ENCODE results near the gene PGBD5. TPM values are rescaled to one million over a fixed set of nuclear protein-coding genes. Genes with fewer than 3 reads are reported as not detected.
A peak's percentile ranks its signal among the peaks of the same experiment; 100 is the strongest.

Gene PGBD5
- total RNA-seq, 1 experiment from 2014 or later = 37.8 TPM

DNA sequence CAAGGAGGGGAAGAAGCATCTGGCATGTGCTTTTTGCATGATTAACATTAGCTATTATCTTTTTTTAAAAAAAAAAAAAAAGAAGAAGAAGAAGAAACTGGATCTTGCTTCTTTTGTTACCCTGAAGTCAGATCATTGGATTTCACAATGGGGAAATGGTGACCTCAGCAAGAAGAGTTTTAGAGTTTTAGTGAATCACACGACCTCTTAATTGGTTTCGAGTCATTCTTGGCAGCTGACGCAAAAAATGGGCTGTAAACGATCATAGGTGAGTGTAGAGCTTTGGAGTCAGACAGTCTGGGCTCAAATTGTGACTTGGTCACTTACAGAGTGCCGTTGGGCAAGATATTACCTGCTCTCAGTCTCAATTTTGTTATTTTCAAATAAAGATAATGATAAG, 33.3 kb upstream of the PGBD5 start:
- CTCF ChIA-PET = interaction anchor here (0.5 to 0.9 kb wide), 5 partner anchors 48 to 901 kb away, joined by 3 to 5 read pairs (median 3); partner anchors contain the start of gene ABCB10
- Mint-ChIP-seq H3K4me1 (ENCODE audit: low read depth, unreplicated experiment) (peaks cover 24% of the 10 kb centered on the region), H3K9me3 (ENCODE audit: low read depth, unreplicated experiment) (peaks cover 3% of the 10 kb centered on the region), H3K36me3 (ENCODE audit: insufficient read depth, unreplicated experiment) (no peaks in the 10 kb centered on the region), H3K4me3 (ENCODE audit: low read depth, unreplicated experiment) (no peak overlapping the region), H3K27ac (ENCODE audit: unreplicated experiment) (peak overlapping the region; percentile 31), H3K27me3 (ENCODE audit: unreplicated experiment) (no peaks in the 10 kb centered on the region)
- intact Hi-C loops (cut with micrococcal nuclease; ENCODE audit: unreplicated experiment) = no loop called here
- DNase-seq = peak; percentile 19
- TF ChIP-seq, protein P1, sequence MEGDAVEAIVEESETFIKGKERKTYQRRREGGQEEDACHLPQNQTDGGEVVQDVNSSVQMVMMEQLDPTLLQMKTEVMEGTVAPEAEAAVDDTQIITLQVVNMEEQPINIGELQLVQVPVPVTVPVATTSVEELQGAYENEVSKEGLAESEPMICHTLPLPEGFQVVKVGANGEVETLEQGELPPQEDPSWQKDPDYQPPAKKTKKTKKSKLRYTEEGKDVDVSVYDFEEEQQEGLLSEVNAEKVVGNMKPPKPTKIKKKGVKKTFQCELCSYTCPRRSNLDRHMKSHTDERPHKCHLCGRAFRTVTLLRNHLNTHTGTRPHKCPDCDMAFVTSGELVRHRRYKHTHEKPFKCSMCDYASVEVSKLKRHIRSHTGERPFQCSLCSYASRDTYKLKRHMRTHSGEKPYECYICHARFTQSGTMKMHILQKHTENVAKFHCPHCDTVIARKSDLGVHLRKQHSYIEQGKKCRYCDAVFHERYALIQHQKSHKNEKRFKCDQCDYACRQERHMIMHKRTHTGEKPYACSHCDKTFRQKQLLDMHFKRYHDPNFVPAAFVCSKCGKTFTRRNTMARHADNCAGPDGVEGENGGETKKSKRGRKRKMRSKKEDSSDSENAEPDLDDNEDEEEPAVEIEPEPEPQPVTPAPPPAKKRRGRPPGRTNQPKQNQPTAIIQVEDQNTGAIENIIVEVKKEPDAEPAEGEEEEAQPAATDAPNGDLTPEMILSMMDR (IDR thresholded peaks at IDR 0.05; ENCODE audit: unreplicated experiment) = no peak
- BruUV-seq (replicated peaks) = no TSS peak

DNA sequence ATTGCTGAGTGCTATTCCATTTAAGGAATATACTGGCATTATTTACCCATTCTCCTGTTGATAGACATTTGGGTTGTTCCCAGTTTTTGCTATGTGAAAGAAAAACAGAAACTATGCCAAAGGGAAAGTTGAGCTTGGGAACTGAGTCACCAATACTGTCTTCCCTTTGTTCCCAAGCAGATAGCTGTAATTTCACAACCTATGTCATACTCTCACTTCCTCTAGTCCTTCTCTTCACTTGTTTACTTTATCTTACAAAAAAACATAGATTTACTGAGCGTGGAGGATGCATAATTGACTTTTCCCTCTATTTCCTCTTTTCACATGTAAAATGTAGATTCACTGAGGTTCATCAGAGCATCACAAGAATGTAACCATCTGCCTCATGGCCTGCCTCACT, 32.4 kb upstream of the PGBD5 start:
- Mint-ChIP-seq H3K9me3 (ENCODE audit: low read depth, unreplicated experiment) (peaks cover 3% of the 10 kb centered on the region), H3K27ac (ENCODE audit: unreplicated experiment) (peak overlapping the region; percentile 31), H3K27me3 (ENCODE audit: unreplicated experiment) (no peaks in the 10 kb centered on the region), H3K36me3 (ENCODE audit: insufficient read depth, unreplicated experiment) (no peaks in the 10 kb centered on the region), H3K4me1 (ENCODE audit: low read depth, unreplicated experiment) (peaks cover 24% of the 10 kb centered on the region), H3K4me3 (ENCODE audit: low read depth, unreplicated experiment) (no peak overlapping the region)
- intact Hi-C loops (cut with micrococcal nuclease; ENCODE audit: unreplicated experiment) = no loop called here
- TF ChIP-seq, protein P1 (IDR thresholded peaks at IDR 0.05; ENCODE audit: unreplicated experiment) = no peak
- DNase-seq = no peak
- CTCF ChIA-PET = interaction anchor here (0.9 kb wide), 1 partner anchor 900 kb away, joined by 3 read pairs; the partner anchor contains the start of gene ABCB10
- BruUV-seq (replicated peaks) = no TSS peak

GRCh38 chr1:230456478-230456877, 30.3 kb upstream of the PGBD5 start:
- Mint-ChIP-seq H3K9me3 (ENCODE audit: low read depth, unreplicated experiment) (peaks cover 3% of the 10 kb centered on the region), H3K4me1 (ENCODE audit: low read depth, unreplicated experiment) (peaks cover 24% of the 10 kb centered on the region), H3K4me3 (ENCODE audit: low read depth, unreplicated experiment) (no peak overlapping the region), H3K36me3 (ENCODE audit: insufficient read depth, unreplicated experiment) (no peaks in the 10 kb centered on the region), H3K27ac (ENCODE audit: unreplicated experiment) (no peak overlapping the region), H3K27me3 (ENCODE audit: unreplicated experiment) (no peaks in the 10 kb centered on the region)
- BruUV-seq (replicated peaks) = no TSS peak
- no peak for DNase-seq
- TF ChIP-seq, protein P1 (IDR thresholded peaks at IDR 0.05; ENCODE audit: unreplicated experiment) = no peak
- intact Hi-C loops (cut with micrococcal nuclease; ENCODE audit: unreplicated experiment) = no loop called here
- CTCF ChIA-PET = interaction anchor here (0.6 kb wide), 1 partner anchor 343 kb away, joined by 3 read pairs; no protein-coding TSS in a partner anchor

DNA sequence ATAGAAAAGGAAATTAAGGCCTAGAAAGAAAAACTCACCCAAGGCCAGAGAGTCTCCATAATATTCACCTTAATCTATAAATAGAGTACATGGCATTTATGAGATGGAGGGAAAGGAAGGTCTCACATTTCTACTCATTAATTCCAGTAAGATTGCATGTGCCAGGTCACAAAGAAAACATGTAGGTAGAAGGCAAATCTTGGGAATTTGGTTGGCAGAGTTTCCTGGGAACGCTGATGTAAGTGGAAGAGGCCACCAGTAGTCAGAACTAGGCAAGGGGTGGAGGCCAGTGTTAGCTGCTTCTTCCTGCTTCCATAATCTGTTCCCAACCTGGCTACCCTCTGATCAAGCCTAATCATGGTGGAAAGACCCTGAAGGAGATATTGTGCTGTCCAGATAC, 29.2 kb upstream of the PGBD5 start:
- Mint-ChIP-seq H3K27ac (ENCODE audit: unreplicated experiment) (no peak overlapping the region), H3K36me3 (ENCODE audit: insufficient read depth, unreplicated experiment) (no peaks in the 10 kb centered on the region), H3K27me3 (ENCODE audit: unreplicated experiment) (no peaks in the 10 kb centered on the region), H3K4me1 (ENCODE audit: low read depth, unreplicated experiment) (peaks cover 21% of the 10 kb centered on the region), H3K9me3 (ENCODE audit: low read depth, unreplicated experiment) (peaks cover under 1% of the 10 kb centered on the region), H3K4me3 (ENCODE audit: low read depth, unreplicated experiment) (no peak overlapping the region)
- intact Hi-C loops (cut with micrococcal nuclease; ENCODE audit: unreplicated experiment) = no loop called here
- CTCF ChIA-PET = no interaction called here
- TF ChIP-seq, protein P1 (IDR thresholded peaks at IDR 0.05; ENCODE audit: unreplicated experiment) = no peak
- no TSS peak for BruUV-seq (replicated peaks)
- no peak for DNase-seq
